ENCODE results near the gene TGM4.

- no peak for TF ChIP-seq POLR2A (IDR thresholded peaks at IDR 0.05)
- TF ChIP-seq CTCF (IDR thresholded peaks at IDR 0.05 in 4 of 5, conservative IDR thresholded peaks at IDR 0.05 in 1 of 5) = no peak
Observed at GRCh38 chr3:44962621-44963393, 88.4 kb downstream of the TGM4 start.

All from gastrocnemius medialis (tissue), 4 donors.